Immature natural killer cell (primary cell): ENCODE measurements around the gene ALPG. TPM values are rescaled to one million over a fixed set of nuclear protein-coding genes. Genes with fewer than 3 reads are reported as not detected.
"Not testable (repeated sequence)": the region's sequence is repeated elsewhere in the genome, so short reads cannot be mapped to it uniquely, and the experiment has no call there.

ENCODE experiments used
- DNase-seq, 3 donors: peaks; one replicate each; pipeline ENCODE4 v3.0.0; 2022; ENCODE audit warnings: mixed read lengths in 1 of 3
- H3K27ac Mint-ChIP-seq, 6 donors: one replicate each; pipeline ENCODE4 v1.8.0; 2020; ENCODE audit warnings: mixed read lengths in 6 of 6, mild to moderate bottlenecking in 5 of 6, inconsistent platforms in 4 of 6, moderate library complexity in 3 of 6
- H3K27me3 Mint-ChIP-seq, 3 donors: one replicate each; pipeline ENCODE4 v1.8.0; 2020 to 2021; ENCODE audit warnings: low read depth in 3 of 3, mild to moderate bottlenecking in 3 of 3, mixed read lengths in 3 of 3, moderate library complexity in 3 of 3, inconsistent platforms in 1 of 3
- H3K36me3 Mint-ChIP-seq, 3 donors: one replicate each; pipeline ENCODE4 v1.8.0; 2020; ENCODE audit warnings: mixed read lengths in 3 of 3, inconsistent platforms in 2 of 3, mild to moderate bottlenecking in 2 of 3
- H3K4me1 Mint-ChIP-seq, 2 donors: one replicate each; pipeline ENCODE4 v1.8.0; 2020; ENCODE audit warnings: inconsistent platforms in 2 of 2, mild to moderate bottlenecking in 2 of 2, mixed read lengths in 2 of 2, moderate library complexity in 1 of 2
- H3K4me3 Mint-ChIP-seq, 5 donors: one replicate each; pipeline ENCODE4 v1.8.0; 2020; ENCODE audit warnings: mild to moderate bottlenecking in 5 of 5, mixed read lengths in 5 of 5, inconsistent platforms in 3 of 5, moderate library complexity in 3 of 5
- H3K9me3 Mint-ChIP-seq, 6 donors: one replicate each; pipeline ENCODE4 v1.8.0; 2020; ENCODE audit warnings: mild to moderate bottlenecking in 6 of 6, mixed read lengths in 6 of 6, inconsistent platforms in 4 of 6, moderate library complexity in 3 of 6
- polyA plus RNA-seq, 3 donors: library from polyadenylated mRNA; unstranded; fragments of 300-500 nt; fragmentation: Illumina TruSeq; gene quantifications; one replicate each; pipeline ENCODE4 v1.2.3, GENCODE V29; 2021

ALPG gene
- polyA plus RNA-seq, 3 donors from 2014 or later: not detected

- H3K9me3 Mint-ChIP-seq, H3K27ac Mint-ChIP-seq, H3K4me1 Mint-ChIP-seq, H3K27me3 Mint-ChIP-seq, H3K36me3 Mint-ChIP-seq: not testable (repeated sequence)
- peak; percentile 73 to 79 (median 74) for DNase-seq
- peak overlapping the region in 1 of 5 donors; percentile 52 for H3K4me3 Mint-ChIP-seq
Measured at GRCh38 chr2:232440220-232441018, 33.8 kb downstream of the ALPG start.

GRCh38 chr2:232441147-232441651, 34.6 kb downstream of the ALPG start:
- Mint-ChIP-seq H3K9me3 (no peaks in the 10 kb centered on the region), H3K27ac (no peak overlapping the region), H3K27me3 (peaks cover 0 to 2% (median 0%) of the 10 kb centered on the region in 3 donors), H3K4me3 (no peak overlapping the region), H3K36me3 (no peaks in the 10 kb centered on the region), H3K4me1 (peaks cover 0 to 8% of the 10 kb centered on the region in 2 donors)
- no peak for DNase-seq

- not testable (repeated sequence) for H3K4me3 Mint-ChIP-seq, H3K9me3 Mint-ChIP-seq, DNase-seq, H3K36me3 Mint-ChIP-seq, H3K4me1 Mint-ChIP-seq, H3K27me3 Mint-ChIP-seq, H3K27ac Mint-ChIP-seq
Measured at GRCh38 chr2:232441922-232442321, 35.3 kb downstream of the ALPG start.

- H3K36me3 Mint-ChIP-seq, H3K4me1 Mint-ChIP-seq, H3K4me3 Mint-ChIP-seq, H3K9me3 Mint-ChIP-seq, H3K27me3 Mint-ChIP-seq, DNase-seq, H3K27ac Mint-ChIP-seq: not testable (repeated sequence)
Measured at GRCh38 chr2:232442431-232442830, 35.8 kb downstream of the ALPG start.

- not testable (repeated sequence) for H3K4me3 Mint-ChIP-seq
Measured at GRCh38 chr2:232443047-232443446, 36.4 kb downstream of the ALPG start.

GRCh38 chr2:232443669-232444408, 37.2 kb downstream of the ALPG start:
- H3K4me1 Mint-ChIP-seq, DNase-seq, H3K9me3 Mint-ChIP-seq, H3K27me3 Mint-ChIP-seq, H3K36me3 Mint-ChIP-seq, H3K4me3 Mint-ChIP-seq, H3K27ac Mint-ChIP-seq: not testable (repeated sequence)

More at GRCh38 chr2:232443047-232443446, 36.4 kb downstream of the ALPG start:
- H3K27me3 Mint-ChIP-seq, H3K4me1 Mint-ChIP-seq, DNase-seq, H3K36me3 Mint-ChIP-seq, H3K9me3 Mint-ChIP-seq, H3K27ac Mint-ChIP-seq: not testable (repeated sequence)

GRCh38 chr2:232444409-232445148, 37.9 kb downstream of the ALPG start:
- H3K9me3 Mint-ChIP-seq: no peaks in the 10 kb centered on the region
- peaks cover 0 to 2% (median 0%) of the 10 kb centered on the region in 3 donors for H3K27me3 Mint-ChIP-seq
- H3K4me1 Mint-ChIP-seq: peaks cover 0 to 8% of the 10 kb centered on the region in 2 donors
- H3K36me3 Mint-ChIP-seq: no peaks in the 10 kb centered on the region
- peak in 2 of 3 donors; percentile 21 to 24 for DNase-seq
- no peak overlapping the region for H3K4me3 Mint-ChIP-seq
- no peak overlapping the region for H3K27ac Mint-ChIP-seq

GRCh38 chr2:232445149-232445885, 38.7 kb downstream of the ALPG start:
- DNase-seq, H3K27ac Mint-ChIP-seq, H3K4me1 Mint-ChIP-seq, H3K36me3 Mint-ChIP-seq, H3K9me3 Mint-ChIP-seq, H3K27me3 Mint-ChIP-seq, H3K4me3 Mint-ChIP-seq: not testable (repeated sequence)

GRCh38 chr2:232446266-232446777, 39.7 kb downstream of the ALPG start:
- H3K27ac Mint-ChIP-seq, H3K9me3 Mint-ChIP-seq, H3K27me3 Mint-ChIP-seq, H3K4me1 Mint-ChIP-seq, DNase-seq, H3K4me3 Mint-ChIP-seq, H3K36me3 Mint-ChIP-seq: not testable (repeated sequence)

GRCh38 chr2:232447091-232447620, 40.5 kb downstream of the ALPG start:
- Mint-ChIP-seq H3K9me3 (no peaks in the 10 kb centered on the region), H3K27ac (no peak overlapping the region), H3K27me3 (no peaks in the 10 kb centered on the region), H3K4me1 (no peaks in the 10 kb centered on the region), H3K4me3 (no peak overlapping the region), H3K36me3 (no peaks in the 10 kb centered on the region)
- no peak for DNase-seq

GRCh38 chr2:232447638-232448303, 41.1 kb downstream of the ALPG start:
- H3K4me3 Mint-ChIP-seq: no peak overlapping the region

GRCh38 chr2:232448304-232448690, 41.7 kb downstream of the ALPG start:
- H3K9me3 Mint-ChIP-seq: no peaks in the 10 kb centered on the region
- DNase-seq: no peak
- peaks cover 0 to 1% (median 0%) of the 10 kb centered on the region in 3 donors for H3K27me3 Mint-ChIP-seq
- no peak overlapping the region for H3K27ac Mint-ChIP-seq
- H3K36me3 Mint-ChIP-seq: no peaks in the 10 kb centered on the region
- no peaks in the 10 kb centered on the region for H3K4me1 Mint-ChIP-seq
- no peak overlapping the region for H3K4me3 Mint-ChIP-seq

More at GRCh38 chr2:232447638-232448303, 41.1 kb downstream of the ALPG start:
- DNase-seq: no peak
- no peaks in the 10 kb centered on the region for H3K9me3 Mint-ChIP-seq
- peaks cover 0 to 1% (median 0%) of the 10 kb centered on the region in 3 donors for H3K27me3 Mint-ChIP-seq
- H3K36me3 Mint-ChIP-seq: no peaks in the 10 kb centered on the region
- no peak overlapping the region for H3K27ac Mint-ChIP-seq
- no peaks in the 10 kb centered on the region for H3K4me1 Mint-ChIP-seq

GRCh38 chr2:232449964-232450363, 43.3 kb downstream of the ALPG start:
- Mint-ChIP-seq H3K9me3 (no peaks in the 10 kb centered on the region), H3K27me3 (peaks cover 0 to 2% (median 1%) of the 10 kb centered on the region in 3 donors), H3K27ac (no peak overlapping the region), H3K36me3 (no peaks in the 10 kb centered on the region), H3K4me1 (no peaks in the 10 kb centered on the region), H3K4me3 (no peak overlapping the region)
- no peak for DNase-seq
